ENCODE measurements around the gene PPP2R2B.

DNA sequence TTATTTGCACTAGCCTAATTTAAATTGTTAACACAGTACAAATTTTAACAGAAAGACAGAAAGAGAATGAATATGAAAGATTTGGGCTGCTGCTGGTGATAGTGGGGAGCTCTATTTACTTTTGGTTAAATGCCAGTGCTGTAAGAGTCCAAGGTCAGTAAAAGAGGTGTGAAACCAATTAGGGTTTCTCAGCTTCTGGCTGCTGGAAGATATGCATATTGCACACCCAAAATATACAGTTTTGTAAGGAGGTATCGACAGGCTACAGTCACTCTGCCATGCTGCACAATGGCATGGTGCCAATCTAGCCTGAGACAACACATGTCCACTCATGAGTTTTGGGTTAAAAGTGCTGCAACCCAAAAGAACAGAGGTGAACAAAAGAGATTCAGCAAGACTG is 79.3 kb downstream of the PPP2R2B start:
- TF ChIP-seq POLR2A (IDR thresholded peaks at IDR 0.05) (no peak), POLR2AphosphoS5 (IDR thresholded peaks at IDR 0.05) (no peak)

Data from transverse colon (tissue), 3 donors.